B cell (primary cell): ENCODE results near the gene PNN. TPM values are rescaled to one million over a fixed set of nuclear protein-coding genes. Genes with fewer than 3 reads are reported as not detected.
"Not testable (repeated sequence)": the region's sequence is repeated elsewhere in the genome, so short reads cannot be mapped to it uniquely, and the experiment has no call there.

ENCODE experiments used
- ATAC-seq: fragments of 200-7000 bp; cut with Tn5 transposase; one replicate; pipeline ENCODE4 v1.10.0; 2021; ENCODE audit warnings: low read depth, mild to moderate bottlenecking, moderate number of reproducible peaks, moderate library complexity
- CTCF ChIA-PET: fragments of 350-600 bp; sonication (Branson Sonifier 250); formaldehyde crosslinking; loops from one replicate; lab custom pipeline; 2021; ENCODE audit warnings: antibody characterized with exemption, inconsistent platforms; lab: Charles Lee
- POLR2A ChIA-PET: fragments of 350-600 bp; sonication (Branson Sonifier 250); formaldehyde crosslinking; loops from one replicate; lab custom pipeline; 2021; ENCODE audit warnings: antibody characterized with exemption; lab: Charles Lee
- DNase-seq: peaks from one replicate; pipeline ENCODE4 v3.0.0; 2013
- H2AFZ ChIP-seq: 2 replicates; pipeline ENCODE4 v1.6.1; 2012; ENCODE audit warnings: mild to moderate bottlenecking, low read depth, low read length; ENCODE audit not compliant: insufficient read depth, poor library complexity, severe bottlenecking
- H3K27ac ChIP-seq, 2 donors: 1 replicate in 1 of 2; 2 replicates in 1 of 2; pipeline ENCODE4 v1.5.1; 2012 to 2013; ENCODE audit warnings: low read length in 2 of 2, mild to moderate bottlenecking in 2 of 2, moderate library complexity in 1 of 2
- H3K27me3 ChIP-seq, 4 experiments: fragments of 200-600 bp in 1 of 4; sonication (generic) in 1 of 4; replicated peaks in 1 of 4; 1 replicate in 2 of 4; 2 replicates in 2 of 4; pipeline versions ENCODE4 v1.6.1 to v1.7.0; 2013 to 2016; ENCODE audit warnings: low read length in 3 of 4, mild to moderate bottlenecking in 2 of 4, mixed read lengths in 1 of 4, moderate library complexity in 1 of 4; ENCODE audit not compliant: insufficient read depth in 4 of 4, control insufficient read depth in 3 of 4; ENCODE audit errors: control extremely low read depth in 1 of 4
- H3K36me3 ChIP-seq, 2 experiments: replicated peaks in 1 of 2; 1 replicate in 1 of 2; 2 replicates in 1 of 2; pipeline versions ENCODE4 v1.6.1 to v1.7.1; 2013; ENCODE audit warnings: low read length in 1 of 2; ENCODE audit not compliant: insufficient read depth in 2 of 2, control insufficient read depth in 1 of 2; ENCODE audit errors: control extremely low read depth in 1 of 2, extremely low read depth in 1 of 2
- H3K4me1 ChIP-seq, 2 donors: fragments of 200-600 bp in 1 of 2; sonication (generic) in 1 of 2; 1 replicate in 1 of 2; 2 replicates in 1 of 2; pipeline versions ENCODE4 v1.5.1 to v1.6.1; 2013 to 2017; ENCODE audit warnings: low read length in 2 of 2; ENCODE audit not compliant: control insufficient read depth in 2 of 2, insufficient read depth in 2 of 2
- H3K4me2 ChIP-seq: replicated peaks from 2 replicates; pipeline ENCODE3; 2012; ENCODE audit warnings: mild to moderate bottlenecking, low read depth, low read length; ENCODE audit not compliant: poor library complexity, severe bottlenecking
- H3K4me3 ChIP-seq, 5 experiments: fragments of 200-600 bp in 1 of 5; sonication (generic) in 1 of 5; 1 replicate in 3 of 5; 2 replicates in 2 of 5; pipeline versions ENCODE4 v1.5.1 to v1.7.0; 2011 to 2016; ENCODE audit warnings: low read length in 4 of 5, mild to moderate bottlenecking in 4 of 5, low read depth in 2 of 5, control low read depth in 1 of 5, moderate library complexity in 1 of 5; ENCODE audit not compliant: insufficient read depth in 1 of 5; ENCODE audit errors: control extremely low read depth in 1 of 5, extremely low read depth in 1 of 5
- H3K79me2 ChIP-seq: fragments of 200-600 bp; sonication (generic); one replicate; pipeline ENCODE4 v1.6.0; 2016; ENCODE audit warnings: low read length; ENCODE audit not compliant: control insufficient read depth, insufficient read depth
- H3K9ac ChIP-seq: fragments of 200-600 bp; sonication (generic); 2 replicates; pipeline ENCODE4 v1.6.1; 2017; ENCODE audit warnings: mild to moderate bottlenecking, low read length, moderate library complexity
- H3K9me3 ChIP-seq, 3 donors: one replicate each; pipeline versions ENCODE4 v1.6.1 to v1.7.1; 2013; ENCODE audit warnings: low read length in 2 of 3; ENCODE audit not compliant: control insufficient read depth in 2 of 3, insufficient read depth in 1 of 3; ENCODE audit errors: control extremely low read depth in 1 of 3
- H4K20me1 ChIP-seq: 2 replicates; pipeline ENCODE4 v1.6.0; 2012; ENCODE audit warnings: mild to moderate bottlenecking, low read length; ENCODE audit not compliant: insufficient read depth, control insufficient read depth, poor library complexity, severe bottlenecking
- H3K27ac Mint-ChIP-seq: one replicate; pipeline ENCODE4 v1.8.0; 2021; ENCODE audit warnings: mixed read lengths
- H3K27me3 Mint-ChIP-seq: one replicate; pipeline ENCODE4 v1.8.0; 2021; ENCODE audit warnings: mixed read lengths
- H3K4me1 Mint-ChIP-seq: one replicate; pipeline ENCODE4 v1.8.0; 2021; ENCODE audit warnings: mixed read lengths
- H3K4me3 Mint-ChIP-seq: one replicate; pipeline ENCODE4 v1.8.0; 2021; ENCODE audit warnings: mixed read lengths
- H3K9me3 Mint-ChIP-seq: one replicate; pipeline ENCODE4 v1.8.0; 2022; ENCODE audit warnings: mixed read lengths; ENCODE audit not compliant: insufficient read depth
- WGBS: methylation state at CpG from one replicate; pipeline ENCODE4 v1.1.5; 2013; ENCODE audit warnings: missing lambda C conversion rate; ENCODE audit not compliant: insufficient coverage; 5-methylcytosine and 5-hydroxymethylcytosine counted together
- intact Hi-C: fragments of 100-400 bp; cut with micrococcal nuclease; formaldehyde crosslinking; loops from one replicate; pipeline ENCODE4 v1.10.0; 2022
- polyA plus RNA-seq: library from polyadenylated mRNA; depleted of rRNA; stranded (reverse); fragments of >200 nt; gene quantifications from 2 replicates; pipeline ENCODE4 v1.2.3, GENCODE V29; 2012
- total RNA-seq, 2 donors: library from RNA; stranded (reverse); fragments of 120-200 nt in 1 of 2; gene quantifications; 1 replicate in 1 of 2; 2 replicates in 1 of 2; pipeline versions ENCODE4 v1.2.3 to v1.2.4, GENCODE V29; 2013 to 2022

The PNN gene
- total and polyA plus RNA-seq, 2 donors (not counting 1 experiment from before 2014, with no cell fraction given) = 49.7 to 134 TPM

- ATAC-seq, H3K9me3 Mint-ChIP-seq, H3K79me2 ChIP-seq, H3K4me3 Mint-ChIP-seq, H3K9ac ChIP-seq, H3K27ac ChIP-seq, H4K20me1 ChIP-seq, POLR2A ChIA-PET, H3K4me1 ChIP-seq, H3K27me3 ChIP-seq, H2AFZ ChIP-seq, H3K27ac Mint-ChIP-seq, H3K4me3 ChIP-seq, H3K4me2 ChIP-seq, CTCF ChIA-PET, DNase-seq, H3K27me3 Mint-ChIP-seq, intact Hi-C loops: not testable (repeated sequence)
- 80% methylated on average over 1 of the region's 1 CpG for WGBS
- H3K4me1 Mint-ChIP-seq = peaks cover 12% of the 10 kb centered on the region
- H3K9me3 ChIP-seq = peaks cover 0 to 12% (median 5%) of the 10 kb centered on the region in 3 donors
- H3K36me3 ChIP-seq = peaks cover 0 to 16% of the 10 kb centered on the region in 2 experiments
Measured at GRCh38 chr14:39141623-39142022, 33.4 kb upstream of the PNN start.

DNA sequence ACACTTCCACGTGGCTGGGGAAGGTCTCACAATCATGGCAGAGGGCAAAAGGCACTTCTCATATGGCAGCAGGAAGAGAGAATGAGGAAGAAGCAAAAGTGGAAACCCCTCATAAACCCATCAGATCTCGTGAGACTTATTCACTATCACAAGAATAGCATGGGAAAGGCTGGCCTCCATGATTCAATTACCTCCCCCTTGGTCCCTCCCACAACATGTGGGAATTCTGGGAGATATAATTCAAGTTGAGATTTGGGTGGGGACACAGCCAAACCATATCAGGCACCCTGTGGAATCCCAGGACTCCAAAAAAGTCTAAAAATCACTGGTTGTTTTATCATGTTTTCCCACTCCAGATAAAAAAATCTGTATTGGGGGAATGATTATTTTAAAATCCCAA is 31.8 kb upstream of the PNN start:
- H2AFZ ChIP-seq, H3K4me3 ChIP-seq, H3K79me2 ChIP-seq, DNase-seq, H3K27me3 Mint-ChIP-seq, H3K27ac Mint-ChIP-seq, H3K9ac ChIP-seq, H4K20me1 ChIP-seq, H3K4me2 ChIP-seq, H3K4me1 ChIP-seq, ATAC-seq, POLR2A ChIA-PET, CTCF ChIA-PET, H3K9me3 Mint-ChIP-seq, H3K36me3 ChIP-seq, H3K27ac ChIP-seq, H3K4me3 Mint-ChIP-seq, H3K27me3 ChIP-seq, intact Hi-C loops: not testable (repeated sequence)
- H3K9me3 ChIP-seq = peaks cover 0 to 12% (median 5%) of the 10 kb centered on the region in 3 donors
- WGBS = no CpG with 5 or more reads among the region's 2 CpGs
- H3K4me1 Mint-ChIP-seq = peaks cover 12% of the 10 kb centered on the region
